Measurements from ENCODE around the gene MBD6.
"Not testable (repeated sequence)": the region's sequence is repeated elsewhere in the genome, so short reads cannot be mapped to it uniquely, and the experiment has no call there.

GRCh38 chr12:57513677-57514076 lies 8.9 kb upstream of the MBD6 start:
- not testable (repeated sequence) for TF ChIP-seq CTCF (IDR thresholded peaks at IDR 0.05 in 4 of 5, conservative IDR thresholded peaks at IDR 0.05 in 1 of 5); POLR2A (IDR thresholded peaks at IDR 0.05)
